ENCODE data around the gene ABCA7.

The ABCA7 gene

DNA sequence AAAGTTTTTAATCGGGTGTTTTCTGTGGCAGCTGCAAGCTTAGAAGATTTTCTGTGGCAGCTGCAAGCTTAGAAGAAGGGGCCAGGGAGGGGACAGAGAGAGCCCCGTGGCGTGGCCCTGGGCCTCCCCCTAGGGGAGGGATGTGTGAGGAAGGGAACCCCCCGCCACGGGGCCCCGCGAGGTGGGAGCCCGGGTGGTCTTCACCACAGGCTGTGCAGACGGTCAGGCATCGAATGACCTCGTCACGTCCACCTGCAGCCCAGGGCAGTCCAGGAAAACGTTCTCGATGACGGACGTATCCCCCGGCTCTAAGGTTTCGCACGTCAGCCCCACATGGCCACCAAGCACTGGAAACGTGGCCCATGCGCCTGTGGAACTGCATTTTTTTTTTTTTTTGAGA is 46.7 kb downstream of the ABCA7 start:
- no peak for DNase-seq (ENCODE audit: low read depth in 3 of 3, low spot score in 1 of 3)

DNA sequence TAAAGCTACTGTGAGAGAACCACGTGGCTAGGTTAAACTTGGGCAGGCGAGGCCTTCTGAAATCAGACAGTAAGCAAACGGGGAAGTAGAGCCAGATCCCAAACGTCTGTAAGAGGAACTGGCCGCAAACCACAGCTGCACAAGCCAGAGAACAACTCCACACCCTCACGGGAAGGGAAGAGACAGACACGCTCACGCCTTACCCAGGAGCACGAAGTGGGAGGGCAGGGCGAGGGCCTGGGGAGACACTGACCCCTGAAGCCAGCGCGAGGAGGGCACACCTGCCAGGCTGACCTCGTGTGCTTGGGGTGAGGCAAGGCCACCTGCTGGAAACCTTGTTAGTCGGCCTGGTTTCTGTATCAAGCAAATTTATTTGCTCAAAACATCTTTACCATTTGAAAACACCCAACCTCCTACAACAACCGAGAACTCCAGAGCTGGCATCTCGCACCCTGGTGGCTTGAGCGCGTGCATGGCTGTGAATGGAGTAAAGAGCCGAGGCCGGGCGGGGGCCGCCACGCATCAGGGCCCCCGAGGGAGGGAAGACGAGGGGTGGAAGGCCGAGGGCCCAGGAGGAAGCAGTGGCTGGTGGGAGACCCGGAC is 48.0 kb downstream of the ABCA7 start:
- DNase-seq (ENCODE audit: low read depth in 3 of 3, low spot score in 1 of 3), result no peak

DNA sequence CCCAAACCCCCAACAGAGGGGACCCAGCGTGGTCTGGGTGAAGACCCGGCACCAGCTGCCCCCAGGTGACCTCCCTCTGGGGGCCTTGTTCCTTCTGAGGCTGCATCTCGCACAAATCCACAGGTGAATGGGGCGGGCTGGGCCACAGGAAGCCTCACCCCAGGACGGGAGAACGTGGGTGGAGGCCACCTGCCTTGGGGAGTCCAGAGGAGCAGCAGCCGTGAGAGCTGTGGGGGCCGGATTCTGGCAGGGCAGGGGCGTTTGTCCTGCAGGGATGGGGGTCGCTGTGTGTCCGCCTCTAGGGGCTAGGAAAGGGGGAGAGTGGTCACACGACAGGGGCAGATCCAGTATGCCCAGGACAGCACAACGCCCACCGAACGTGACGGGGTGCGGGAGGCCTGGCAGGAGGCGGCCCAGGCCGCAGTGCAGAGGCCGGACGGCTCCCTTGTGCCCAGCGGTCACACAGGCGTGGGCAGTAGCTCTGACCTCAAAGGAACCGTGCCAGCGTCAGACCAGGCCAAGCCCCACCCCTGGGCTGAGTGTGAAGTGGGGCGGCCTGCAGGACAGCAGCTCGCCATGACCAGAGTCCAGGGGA is 48.6 kb downstream of the ABCA7 start:
- no peak for DNase-seq (ENCODE audit: low read depth in 3 of 3, low spot score in 1 of 3)

GRCh38 chr19:1089126-1089771 is 49.3 kb downstream of the ABCA7 start:
- DNase-seq (ENCODE audit: low read depth in 3 of 3, low spot score in 1 of 3), result no peak

DNA sequence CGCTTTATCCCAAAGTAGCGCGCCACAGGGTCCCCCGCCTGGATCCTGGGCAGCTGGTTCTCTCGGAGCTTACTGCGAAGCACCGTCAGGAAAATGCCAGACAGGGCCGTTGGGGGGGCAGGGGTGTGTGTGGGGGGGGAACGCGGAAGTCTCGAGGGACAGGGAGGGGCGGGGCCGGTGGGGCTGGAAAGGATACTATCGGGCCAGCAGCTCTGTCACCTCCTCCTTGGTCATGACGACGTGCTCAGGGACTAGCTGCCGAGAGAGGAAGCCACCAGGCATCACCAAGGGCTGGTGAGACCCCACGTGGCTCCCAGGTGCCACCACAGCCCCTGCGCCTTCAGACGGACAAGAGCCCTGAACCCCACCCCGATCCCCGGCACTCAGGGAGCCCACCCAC is 50.0 kb downstream of the ABCA7 start:
- DNase-seq (ENCODE audit: low read depth in 3 of 3, low spot score in 1 of 3), result no peak

- DNase-seq (ENCODE audit: low read depth in 3 of 3, low spot score in 1 of 3), result no peak
Observed at GRCh38 chr19:1090731-1091543, 51.0 kb downstream of the ABCA7 start.

- DNase-seq (ENCODE audit: low read depth in 3 of 3, low spot score in 1 of 3), result no peak
Observed at GRCh38 chr19:1091544-1092175, 51.8 kb downstream of the ABCA7 start.

- DNase-seq (ENCODE audit: low read depth in 3 of 3, low spot score in 1 of 3), result no peak
Observed at GRCh38 chr19:1093330-1093729, 53.4 kb downstream of the ABCA7 start.

GRCh38 chr19:1093811-1094553 is 54.1 kb downstream of the ABCA7 start:
- no peak for DNase-seq (ENCODE audit: low read depth in 3 of 3, low spot score in 1 of 3)

DNA sequence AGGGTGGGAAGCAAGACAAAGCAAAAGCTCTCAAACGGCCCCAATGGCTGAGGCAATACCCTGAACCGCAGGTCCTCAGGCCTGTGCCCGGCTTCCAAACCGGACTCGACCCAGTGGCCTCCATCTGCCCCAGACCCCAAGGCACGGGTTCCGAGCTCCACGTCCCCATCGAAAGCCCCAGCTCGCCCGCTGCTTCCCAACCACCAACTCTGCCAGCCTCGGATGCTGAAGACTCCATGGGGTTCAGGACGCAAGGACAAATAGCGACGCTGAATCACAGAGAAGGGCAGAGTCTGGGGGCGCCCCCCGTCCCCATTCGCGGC is 54.7 kb downstream of the ABCA7 start:
- DNase-seq (ENCODE audit: low read depth in 3 of 3, low spot score in 1 of 3), result no peak

DNA sequence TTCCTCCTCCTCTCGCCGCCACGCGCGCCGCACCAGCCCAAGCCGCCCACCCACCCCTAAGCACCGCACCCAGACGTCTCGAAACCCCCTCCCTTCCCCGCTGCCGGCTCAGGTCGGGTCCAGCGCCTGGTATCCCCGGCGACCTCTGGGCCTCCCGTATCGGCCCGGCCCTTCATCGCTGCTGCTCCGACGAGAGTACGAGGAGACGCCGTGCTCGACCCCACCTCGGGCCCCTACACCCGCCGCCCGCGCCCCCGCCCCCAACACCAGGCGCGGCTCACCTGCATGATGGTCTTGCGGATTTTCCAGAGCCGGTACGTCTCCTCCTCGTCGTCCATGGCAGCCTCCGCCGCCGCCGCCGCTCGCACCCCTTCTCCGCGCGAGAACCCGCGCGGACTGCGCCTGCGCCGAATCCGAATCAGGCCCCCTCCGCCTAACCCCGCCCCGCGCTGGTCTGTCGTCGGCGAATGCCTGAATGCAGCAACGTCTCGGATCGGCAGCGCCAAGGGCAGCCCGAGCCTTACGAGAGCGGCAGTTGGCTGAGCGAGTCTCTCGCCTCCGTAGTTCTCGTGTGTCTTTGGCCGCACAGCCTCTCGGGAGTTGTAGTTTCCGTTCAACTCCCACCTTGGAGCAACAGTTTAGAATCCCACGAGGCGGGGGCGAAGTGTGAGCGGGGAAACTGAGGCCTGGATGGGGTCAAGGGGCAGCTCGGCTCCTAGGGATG is 55.2 kb downstream of the ABCA7 start, which contains the start of gene POLR2E:
POLR2E (minus strand) TSS at position 398 of the 724 bp plus-strand sequence; CDS start at position 338, 60 bp downstream.
- peak; percentile 98 to 99 (median 99) for DNase-seq (ENCODE audit: low read depth in 3 of 3, low spot score in 1 of 3)

- DNase-seq (ENCODE audit: low read depth in 3 of 3, low spot score in 1 of 3), result no peak
Observed at GRCh38 chr19:1097810-1098176, 57.9 kb downstream of the ABCA7 start.

GRCh38 chr19:1098177-1099051 is 58.5 kb downstream of the ABCA7 start:
- no peak for DNase-seq (ENCODE audit: low read depth in 3 of 3, low spot score in 1 of 3)

DNA sequence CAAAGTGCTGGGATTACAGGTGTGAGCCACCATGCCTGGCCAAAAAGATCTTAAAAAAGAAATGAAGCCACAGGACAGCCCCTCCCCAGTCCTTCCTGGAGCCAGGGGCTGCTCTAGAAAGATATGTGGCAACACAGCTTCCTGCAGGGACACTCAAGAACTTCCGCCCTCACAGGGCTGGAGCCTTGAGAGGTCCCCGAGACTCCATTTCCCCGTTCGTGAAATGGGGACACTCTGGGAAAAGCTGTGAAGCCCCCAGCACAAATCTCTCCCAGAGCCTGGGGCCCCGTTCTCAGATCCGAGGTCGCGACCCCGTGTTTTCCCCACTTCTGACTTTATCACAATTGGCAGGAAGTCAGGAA is 61.4 kb downstream of the ABCA7 start:
- DNase-seq (ENCODE audit: low read depth in 3 of 3, low spot score in 1 of 3), result no peak

GRCh38 chr19:1102407-1103131 is 62.7 kb downstream of the ABCA7 start:
- DNase-seq (ENCODE audit: low read depth in 3 of 3, low spot score in 1 of 3), result no peak

- DNase-seq (ENCODE audit: low read depth in 3 of 3, low spot score in 1 of 3), result no peak
Observed at GRCh38 chr19:1103132-1103707, 63.3 kb downstream of the ABCA7 start.

DNA sequence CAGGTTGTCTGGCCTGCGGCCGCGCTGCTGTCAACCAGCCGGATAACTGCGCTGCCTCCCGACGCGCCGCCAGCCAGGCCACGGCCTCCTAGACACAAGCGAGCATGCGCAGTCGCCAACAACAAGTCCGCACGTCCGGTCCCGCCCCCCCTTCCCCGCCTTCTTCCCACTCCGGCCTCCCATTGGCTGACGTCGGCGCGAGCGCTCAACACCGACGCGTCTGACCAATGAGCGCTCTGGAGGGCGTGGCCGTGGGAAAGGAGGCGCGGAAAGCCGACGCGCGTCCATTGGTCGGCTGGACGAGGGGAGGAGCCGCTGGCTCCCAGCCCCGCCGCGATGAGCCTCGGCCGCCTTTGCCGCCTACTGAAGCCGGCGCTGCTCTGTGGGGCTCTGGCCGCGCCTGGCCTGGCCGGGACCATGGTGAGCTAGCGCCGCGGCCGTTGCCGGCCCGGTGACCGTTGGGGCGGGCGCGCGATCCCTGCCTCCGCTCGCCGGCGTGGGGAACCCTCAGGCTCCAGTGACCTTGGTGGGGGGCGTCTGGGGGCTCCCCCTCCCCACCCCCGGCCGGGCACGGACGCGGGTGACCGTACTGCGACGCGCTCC is 63.9 kb downstream of the ABCA7 start, which contains the start of gene GPX4:
GPX4 (plus strand) TSS at position 287 of the 603 bp plus-strand sequence; CDS start at position 337, 50 bp downstream.
- peak; percentile 95 to 98 (median 96) for DNase-seq (ENCODE audit: low read depth in 3 of 3, low spot score in 1 of 3)
